B cell (primary cell): ENCODE data around the gene ANGPTL2. TPM values are rescaled to one million over a fixed set of nuclear protein-coding genes. Genes with fewer than 3 reads are reported as not detected.

Experiments used
- ATAC-seq: fragments of 200-7000 bp; cut with Tn5 transposase; one replicate; pipeline ENCODE4 v1.10.0; 2021; ENCODE audit warnings: low read depth, mild to moderate bottlenecking, moderate number of reproducible peaks, moderate library complexity
- CTCF ChIA-PET: fragments of 350-600 bp; sonication (Branson Sonifier 250); formaldehyde crosslinking; loops from one replicate; lab custom pipeline; 2021; ENCODE audit warnings: antibody characterized with exemption, inconsistent platforms; lab: Charles Lee
- POLR2A ChIA-PET: fragments of 350-600 bp; sonication (Branson Sonifier 250); formaldehyde crosslinking; loops from one replicate; lab custom pipeline; 2021; ENCODE audit warnings: antibody characterized with exemption; lab: Charles Lee
- DNase-seq: peaks from one replicate; pipeline ENCODE4 v3.0.0; 2013
- H2AFZ ChIP-seq: 2 replicates; pipeline ENCODE4 v1.6.1; 2012; ENCODE audit warnings: mild to moderate bottlenecking, low read depth, low read length; ENCODE audit not compliant: insufficient read depth, poor library complexity, severe bottlenecking
- H3K27ac ChIP-seq, 2 donors: 1 replicate in 1 of 2; 2 replicates in 1 of 2; pipeline ENCODE4 v1.5.1; 2012 to 2013; ENCODE audit warnings: low read length in 2 of 2, mild to moderate bottlenecking in 2 of 2, moderate library complexity in 1 of 2
- H3K27me3 ChIP-seq, 4 experiments: fragments of 200-600 bp in 1 of 4; sonication (generic) in 1 of 4; replicated peaks in 1 of 4; 1 replicate in 2 of 4; 2 replicates in 2 of 4; pipeline versions ENCODE4 v1.6.1 to v1.7.0; 2013 to 2016; ENCODE audit warnings: low read length in 3 of 4, mild to moderate bottlenecking in 2 of 4, mixed read lengths in 1 of 4, moderate library complexity in 1 of 4; ENCODE audit not compliant: insufficient read depth in 4 of 4, control insufficient read depth in 3 of 4; ENCODE audit errors: control extremely low read depth in 1 of 4
- H3K36me3 ChIP-seq, 2 experiments: replicated peaks in 1 of 2; 1 replicate in 1 of 2; 2 replicates in 1 of 2; pipeline versions ENCODE4 v1.6.1 to v1.7.1; 2013; ENCODE audit warnings: low read length in 1 of 2; ENCODE audit not compliant: insufficient read depth in 2 of 2, control insufficient read depth in 1 of 2; ENCODE audit errors: control extremely low read depth in 1 of 2, extremely low read depth in 1 of 2
- H3K4me1 ChIP-seq, 2 donors: fragments of 200-600 bp in 1 of 2; sonication (generic) in 1 of 2; 1 replicate in 1 of 2; 2 replicates in 1 of 2; pipeline versions ENCODE4 v1.5.1 to v1.6.1; 2013 to 2017; ENCODE audit warnings: low read length in 2 of 2; ENCODE audit not compliant: control insufficient read depth in 2 of 2, insufficient read depth in 2 of 2
- H3K4me2 ChIP-seq: replicated peaks from 2 replicates; pipeline ENCODE3; 2012; ENCODE audit warnings: mild to moderate bottlenecking, low read depth, low read length; ENCODE audit not compliant: poor library complexity, severe bottlenecking
- H3K4me3 ChIP-seq, 5 experiments: fragments of 200-600 bp in 1 of 5; sonication (generic) in 1 of 5; 1 replicate in 3 of 5; 2 replicates in 2 of 5; pipeline versions ENCODE4 v1.5.1 to v1.7.0; 2011 to 2016; ENCODE audit warnings: low read length in 4 of 5, mild to moderate bottlenecking in 4 of 5, low read depth in 2 of 5, control low read depth in 1 of 5, moderate library complexity in 1 of 5; ENCODE audit not compliant: insufficient read depth in 1 of 5; ENCODE audit errors: control extremely low read depth in 1 of 5, extremely low read depth in 1 of 5
- H3K79me2 ChIP-seq: fragments of 200-600 bp; sonication (generic); one replicate; pipeline ENCODE4 v1.6.0; 2016; ENCODE audit warnings: low read length; ENCODE audit not compliant: control insufficient read depth, insufficient read depth
- H3K9ac ChIP-seq: fragments of 200-600 bp; sonication (generic); 2 replicates; pipeline ENCODE4 v1.6.1; 2017; ENCODE audit warnings: mild to moderate bottlenecking, low read length, moderate library complexity
- H3K9me3 ChIP-seq, 3 donors: one replicate each; pipeline versions ENCODE4 v1.6.1 to v1.7.1; 2013; ENCODE audit warnings: low read length in 2 of 3; ENCODE audit not compliant: control insufficient read depth in 2 of 3, insufficient read depth in 1 of 3; ENCODE audit errors: control extremely low read depth in 1 of 3
- H4K20me1 ChIP-seq: 2 replicates; pipeline ENCODE4 v1.6.0; 2012; ENCODE audit warnings: mild to moderate bottlenecking, low read length; ENCODE audit not compliant: insufficient read depth, control insufficient read depth, poor library complexity, severe bottlenecking
- H3K27ac Mint-ChIP-seq: one replicate; pipeline ENCODE4 v1.8.0; 2021; ENCODE audit warnings: mixed read lengths
- H3K27me3 Mint-ChIP-seq: one replicate; pipeline ENCODE4 v1.8.0; 2021; ENCODE audit warnings: mixed read lengths
- H3K4me1 Mint-ChIP-seq: one replicate; pipeline ENCODE4 v1.8.0; 2021; ENCODE audit warnings: mixed read lengths
- H3K4me3 Mint-ChIP-seq: one replicate; pipeline ENCODE4 v1.8.0; 2021; ENCODE audit warnings: mixed read lengths
- H3K9me3 Mint-ChIP-seq: one replicate; pipeline ENCODE4 v1.8.0; 2022; ENCODE audit warnings: mixed read lengths; ENCODE audit not compliant: insufficient read depth
- EZH2 ChIP-seq: IDR thresholded peaks from 2 replicates; pipeline ENCODE4 v1.6.1; 2012; ENCODE audit warnings: borderline replicate concordance, low read depth, mild to moderate bottlenecking, moderate library complexity, low read length; ENCODE audit not compliant: insufficient read depth, poor library complexity, severe bottlenecking
- WGBS: methylation state at CpG from one replicate; pipeline ENCODE4 v1.1.5; 2013; ENCODE audit warnings: missing lambda C conversion rate; ENCODE audit not compliant: insufficient coverage; 5-methylcytosine and 5-hydroxymethylcytosine counted together
- intact Hi-C: fragments of 100-400 bp; cut with micrococcal nuclease; formaldehyde crosslinking; loops from one replicate; pipeline ENCODE4 v1.10.0; 2022
- polyA plus RNA-seq: library from polyadenylated mRNA; depleted of rRNA; stranded (reverse); fragments of >200 nt; gene quantifications from 2 replicates; pipeline ENCODE4 v1.2.3, GENCODE V29; 2012
- total RNA-seq, 2 donors: library from RNA; stranded (reverse); fragments of 120-200 nt in 1 of 2; gene quantifications; 1 replicate in 1 of 2; 2 replicates in 1 of 2; pipeline versions ENCODE4 v1.2.3 to v1.2.4, GENCODE V29; 2013 to 2022
- TF ChIP-seq, protein P1 (sequence below): fragments of 200-600 bp; IDR thresholded peaks from one replicate; pipeline ENCODE4 v1.8.0; 2022; ENCODE audit warnings: antibody characterized with exemption, mild to moderate bottlenecking

Gene ANGPTL2
- total and polyA plus RNA-seq, 2 donors (not counting 1 experiment from before 2014, with no cell fraction given), result not detected

DNA sequence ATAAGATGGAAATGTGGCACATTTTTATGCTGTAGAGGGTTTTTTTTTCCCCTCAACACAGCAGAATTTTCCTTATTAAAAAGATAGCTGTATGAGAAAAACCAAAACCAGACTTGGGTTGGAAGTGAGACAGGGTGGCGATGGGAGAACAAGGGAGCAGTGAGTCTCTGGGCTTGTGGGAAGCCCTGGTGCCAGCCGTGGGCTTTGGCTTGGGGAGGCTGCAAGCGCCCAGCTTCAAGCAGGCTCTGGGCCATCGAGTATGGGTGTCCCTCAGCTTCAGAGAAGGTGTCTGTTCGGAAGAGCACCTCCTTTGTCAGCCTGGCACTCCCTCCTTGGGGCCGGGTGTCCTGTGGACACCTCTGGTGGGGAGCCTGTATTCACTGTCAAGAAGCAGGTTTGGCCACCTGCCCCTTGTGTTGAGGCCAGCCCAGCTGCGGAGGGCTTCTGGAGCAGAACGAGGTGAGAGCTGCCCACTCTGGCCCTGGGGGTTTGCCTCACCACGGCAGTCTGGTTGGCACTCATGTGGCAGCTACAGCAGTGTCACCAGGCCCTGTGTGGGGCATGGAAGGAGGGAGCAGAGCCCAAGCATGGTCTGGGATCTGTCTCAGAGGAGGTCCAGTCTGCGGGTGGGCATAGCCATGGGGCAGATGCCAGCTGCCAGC is 37.6 kb upstream of the ANGPTL2 start:
- Histone ChIP-seq H2AFZ (no peak overlapping the region), H3K9me3 (no peaks in the 10 kb centered on the region), H3K4me2 (no peak overlapping the region), H3K4me3 (no peak overlapping the region), H3K27me3 (no peaks in the 10 kb centered on the region), H3K79me2 (no peaks in the 10 kb centered on the region), H3K36me3 (no peaks in the 10 kb centered on the region), H3K4me1 (peaks cover 0 to 7% of the 10 kb centered on the region in 2 donors), H3K9ac (no peak overlapping the region), H4K20me1 (no peaks in the 10 kb centered on the region), H3K27ac (no peak overlapping the region)
- no peak for DNase-seq
- WGBS, result 93% methylated on average over 9 of the region's 10 CpGs
- TF ChIP-seq EZH2, result no peak
- TF ChIP-seq, protein P1, sequence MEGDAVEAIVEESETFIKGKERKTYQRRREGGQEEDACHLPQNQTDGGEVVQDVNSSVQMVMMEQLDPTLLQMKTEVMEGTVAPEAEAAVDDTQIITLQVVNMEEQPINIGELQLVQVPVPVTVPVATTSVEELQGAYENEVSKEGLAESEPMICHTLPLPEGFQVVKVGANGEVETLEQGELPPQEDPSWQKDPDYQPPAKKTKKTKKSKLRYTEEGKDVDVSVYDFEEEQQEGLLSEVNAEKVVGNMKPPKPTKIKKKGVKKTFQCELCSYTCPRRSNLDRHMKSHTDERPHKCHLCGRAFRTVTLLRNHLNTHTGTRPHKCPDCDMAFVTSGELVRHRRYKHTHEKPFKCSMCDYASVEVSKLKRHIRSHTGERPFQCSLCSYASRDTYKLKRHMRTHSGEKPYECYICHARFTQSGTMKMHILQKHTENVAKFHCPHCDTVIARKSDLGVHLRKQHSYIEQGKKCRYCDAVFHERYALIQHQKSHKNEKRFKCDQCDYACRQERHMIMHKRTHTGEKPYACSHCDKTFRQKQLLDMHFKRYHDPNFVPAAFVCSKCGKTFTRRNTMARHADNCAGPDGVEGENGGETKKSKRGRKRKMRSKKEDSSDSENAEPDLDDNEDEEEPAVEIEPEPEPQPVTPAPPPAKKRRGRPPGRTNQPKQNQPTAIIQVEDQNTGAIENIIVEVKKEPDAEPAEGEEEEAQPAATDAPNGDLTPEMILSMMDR, result no peak
- Mint-ChIP-seq H3K27ac (no peak overlapping the region), H3K4me3 (no peak overlapping the region), H3K4me1 (peaks cover 22% of the 10 kb centered on the region), H3K27me3 (no peaks in the 10 kb centered on the region), H3K9me3 (no peaks in the 10 kb centered on the region)
- intact Hi-C loops, result no loop called here
- ATAC-seq, result no peak
- POLR2A ChIA-PET, result no interaction called here
- CTCF ChIA-PET, result interaction anchor here (0.8 kb wide), 1 partner anchor 14 kb away, joined by 3 read pairs; no protein-coding TSS in a partner anchor

DNA sequence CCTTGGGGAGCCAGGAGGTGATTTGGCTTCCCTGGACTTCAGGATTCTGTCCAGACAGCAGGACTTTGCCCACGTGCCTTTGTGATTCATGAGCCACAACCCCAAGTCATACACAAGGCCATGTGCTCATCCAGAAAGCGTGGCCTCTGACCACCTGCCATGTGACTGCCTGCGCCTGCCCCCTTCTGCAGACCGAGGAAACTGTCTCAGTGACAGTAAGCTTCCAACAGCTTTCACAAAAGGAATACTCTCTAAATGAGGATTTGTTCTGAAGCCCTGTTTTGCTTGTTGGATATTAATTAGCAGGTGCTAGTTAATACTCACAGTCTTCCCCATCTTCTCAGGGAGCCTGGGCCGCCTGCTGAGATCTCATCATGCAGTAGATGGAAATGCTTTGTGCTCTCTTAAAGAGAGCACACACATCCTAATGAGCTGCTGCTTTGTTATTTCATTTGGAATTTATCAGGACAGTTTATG is 36.9 kb upstream of the ANGPTL2 start:
- DNase-seq (no peak), ATAC-seq (no peak)
- no peak for TF ChIP-seq EZH2
- TF ChIP-seq, protein P1, result no peak
- Mint-ChIP-seq H3K27ac (no peak overlapping the region), H3K9me3 (no peaks in the 10 kb centered on the region), H3K27me3 (no peaks in the 10 kb centered on the region), H3K4me3 (no peak overlapping the region), H3K4me1 (peaks cover 26% of the 10 kb centered on the region)
- no peak overlapping the region for H3K27ac ChIP-seq
- H3K36me3 ChIP-seq, result no peaks in the 10 kb centered on the region
- no peak overlapping the region for H3K9ac ChIP-seq
- WGBS, result 95% methylated on average over 2 of the region's 5 CpGs
- H2AFZ ChIP-seq, result no peak overlapping the region
- intact Hi-C loops, result no loop called here
- H4K20me1 ChIP-seq, result no peaks in the 10 kb centered on the region
- no peaks in the 10 kb centered on the region for H3K79me2 ChIP-seq
- no peak overlapping the region for H3K4me2 ChIP-seq
- H3K27me3 ChIP-seq, result no peaks in the 10 kb centered on the region
- no peak overlapping the region for H3K4me3 ChIP-seq
- peaks cover 6 to 14% of the 10 kb centered on the region in 2 donors for H3K4me1 ChIP-seq
- ChIA-PET POLR2A (no interaction called here), CTCF (no interaction called here)
- no peaks in the 10 kb centered on the region for H3K9me3 ChIP-seq
